Measurements from ENCODE around the gene LSM8. TPM values are rescaled to one million over a fixed set of nuclear protein-coding genes. Genes with fewer than 3 reads are reported as not detected.
"Not testable (repeated sequence)": the region's sequence is repeated elsewhere in the genome, so short reads cannot be mapped to it uniquely, and the experiment has no call there.

Gene LSM8
- total RNA-seq, 1 experiment from 2014 or later = 48.2 TPM

DNA sequence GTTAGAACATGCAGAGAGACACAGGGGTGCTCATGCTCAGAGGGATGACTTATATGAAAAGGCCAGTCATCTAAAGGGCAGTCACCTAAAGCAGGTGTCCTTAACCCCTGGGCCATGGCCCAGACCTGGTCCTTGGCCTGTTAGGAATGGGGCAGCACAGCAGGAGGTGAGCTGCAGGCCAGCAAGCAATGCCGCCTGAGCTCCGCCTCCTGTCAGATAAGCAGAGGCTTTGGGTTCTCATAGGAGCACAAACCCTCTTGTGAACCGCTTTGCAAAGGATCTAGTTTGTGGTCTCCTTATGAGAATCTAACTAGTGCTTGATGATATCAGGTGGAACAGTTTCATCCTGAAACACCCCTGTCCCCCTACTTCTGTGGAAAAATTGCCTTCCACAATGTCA, 55.0 kb downstream of the LSM8 start:
- CTCF ChIA-PET = no interaction called here
- DNase-seq (ENCODE audit: low spot score) = peak; percentile 65
- POLR2A ChIA-PET = no interaction called here
- TF ChIP-seq GTF2I (CRISPR knock-in tag; conservative IDR thresholded peaks at IDR 0.05) (no peak), JUN (CRISPR knock-in tag; IDR thresholded peaks at IDR 0.05) (no peak), CBFB (CRISPR knock-in tag; IDR thresholded peaks at IDR 0.05; ENCODE audit: low read depth) (no peak), SOX15 (CRISPR knock-in tag; IDR thresholded peaks at IDR 0.05) (no peak), HMGA2 (CRISPR knock-in tag; IDR thresholded peaks at IDR 0.05) (no peak), NFYB (CRISPR knock-in tag; conservative IDR thresholded peaks at IDR 0.05; ENCODE audit: low read depth) (no peak), CREM (CRISPR knock-in tag; IDR thresholded peaks at IDR 0.05) (no peak)
- TF ChIP-seq, protein P1, sequence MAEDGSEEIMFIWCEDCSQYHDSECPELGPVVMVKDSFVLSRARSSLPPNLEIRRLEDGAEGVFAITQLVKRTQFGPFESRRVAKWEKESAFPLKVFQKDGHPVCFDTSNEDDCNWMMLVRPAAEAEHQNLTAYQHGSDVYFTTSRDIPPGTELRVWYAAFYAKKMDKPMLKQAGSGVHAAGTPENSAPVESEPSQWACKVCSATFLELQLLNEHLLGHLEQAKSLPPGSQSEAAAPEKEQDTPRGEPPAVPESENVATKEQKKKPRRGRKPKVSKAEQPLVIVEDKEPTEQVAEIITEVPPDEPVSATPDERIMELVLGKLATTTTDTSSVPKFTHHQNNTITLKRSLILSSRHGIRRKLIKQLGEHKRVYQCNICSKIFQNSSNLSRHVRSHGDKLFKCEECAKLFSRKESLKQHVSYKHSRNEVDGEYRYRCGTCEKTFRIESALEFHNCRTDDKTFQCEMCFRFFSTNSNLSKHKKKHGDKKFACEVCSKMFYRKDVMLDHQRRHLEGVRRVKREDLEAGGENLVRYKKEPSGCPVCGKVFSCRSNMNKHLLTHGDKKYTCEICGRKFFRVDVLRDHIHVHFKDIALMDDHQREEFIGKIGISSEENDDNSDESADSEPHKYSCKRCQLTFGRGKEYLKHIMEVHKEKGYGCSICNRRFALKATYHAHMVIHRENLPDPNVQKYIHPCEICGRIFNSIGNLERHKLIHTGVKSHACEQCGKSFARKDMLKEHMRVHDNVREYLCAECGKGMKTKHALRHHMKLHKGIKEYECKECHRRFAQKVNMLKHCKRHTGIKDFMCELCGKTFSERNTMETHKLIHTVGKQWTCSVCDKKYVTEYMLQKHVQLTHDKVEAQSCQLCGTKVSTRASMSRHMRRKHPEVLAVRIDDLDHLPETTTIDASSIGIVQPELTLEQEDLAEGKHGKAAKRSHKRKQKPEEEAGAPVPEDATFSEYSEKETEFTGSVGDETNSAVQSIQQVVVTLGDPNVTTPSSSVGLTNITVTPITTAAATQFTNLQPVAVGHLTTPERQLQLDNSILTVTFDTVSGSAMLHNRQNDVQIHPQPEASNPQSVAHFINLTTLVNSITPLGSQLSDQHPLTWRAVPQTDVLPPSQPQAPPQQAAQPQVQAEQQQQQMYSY (CRISPR knock-in tag; IDR thresholded peaks at IDR 0.05) = no peak
- TF ChIP-seq, protein P2, sequence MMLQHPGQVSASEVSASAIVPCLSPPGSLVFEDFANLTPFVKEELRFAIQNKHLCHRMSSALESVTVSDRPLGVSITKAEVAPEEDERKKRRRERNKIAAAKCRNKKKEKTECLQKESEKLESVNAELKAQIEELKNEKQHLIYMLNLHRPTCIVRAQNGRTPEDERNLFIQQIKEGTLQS (CRISPR knock-in tag; conservative IDR thresholded peaks at IDR 0.05) = no peak
- TF ChIP-seq, protein P3, sequence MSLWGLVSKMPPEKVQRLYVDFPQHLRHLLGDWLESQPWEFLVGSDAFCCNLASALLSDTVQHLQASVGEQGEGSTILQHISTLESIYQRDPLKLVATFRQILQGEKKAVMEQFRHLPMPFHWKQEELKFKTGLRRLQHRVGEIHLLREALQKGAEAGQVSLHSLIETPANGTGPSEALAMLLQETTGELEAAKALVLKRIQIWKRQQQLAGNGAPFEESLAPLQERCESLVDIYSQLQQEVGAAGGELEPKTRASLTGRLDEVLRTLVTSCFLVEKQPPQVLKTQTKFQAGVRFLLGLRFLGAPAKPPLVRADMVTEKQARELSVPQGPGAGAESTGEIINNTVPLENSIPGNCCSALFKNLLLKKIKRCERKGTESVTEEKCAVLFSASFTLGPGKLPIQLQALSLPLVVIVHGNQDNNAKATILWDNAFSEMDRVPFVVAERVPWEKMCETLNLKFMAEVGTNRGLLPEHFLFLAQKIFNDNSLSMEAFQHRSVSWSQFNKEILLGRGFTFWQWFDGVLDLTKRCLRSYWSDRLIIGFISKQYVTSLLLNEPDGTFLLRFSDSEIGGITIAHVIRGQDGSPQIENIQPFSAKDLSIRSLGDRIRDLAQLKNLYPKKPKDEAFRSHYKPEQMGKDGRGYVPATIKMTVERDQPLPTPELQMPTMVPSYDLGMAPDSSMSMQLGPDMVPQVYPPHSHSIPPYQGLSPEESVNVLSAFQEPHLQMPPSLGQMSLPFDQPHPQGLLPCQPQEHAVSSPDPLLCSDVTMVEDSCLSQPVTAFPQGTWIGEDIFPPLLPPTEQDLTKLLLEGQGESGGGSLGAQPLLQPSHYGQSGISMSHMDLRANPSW (CRISPR knock-in tag; conservative IDR thresholded peaks at IDR 0.05; ENCODE audit: low read depth) = no peak
- TF ChIP-seq, protein P4, sequence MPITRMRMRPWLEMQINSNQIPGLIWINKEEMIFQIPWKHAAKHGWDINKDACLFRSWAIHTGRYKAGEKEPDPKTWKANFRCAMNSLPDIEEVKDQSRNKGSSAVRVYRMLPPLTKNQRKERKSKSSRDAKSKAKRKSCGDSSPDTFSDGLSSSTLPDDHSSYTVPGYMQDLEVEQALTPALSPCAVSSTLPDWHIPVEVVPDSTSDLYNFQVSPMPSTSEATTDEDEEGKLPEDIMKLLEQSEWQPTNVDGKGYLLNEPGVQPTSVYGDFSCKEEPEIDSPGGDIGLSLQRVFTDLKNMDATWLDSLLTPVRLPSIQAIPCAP (CRISPR knock-in tag; IDR thresholded peaks at IDR 0.05) = no peak
- peak; percentile 92 for ATAC-seq
- no peak overlapping the region for H3K4me3 Mint-ChIP-seq
- H3K27ac Mint-ChIP-seq = no peak overlapping the region
- no peaks in the 10 kb centered on the region for H3K27me3 Mint-ChIP-seq (ENCODE audit: low read depth)
- H3K36me3 Mint-ChIP-seq = no peaks in the 10 kb centered on the region
- H3K4me1 Mint-ChIP-seq = no peaks in the 10 kb centered on the region
- no peaks in the 10 kb centered on the region for H3K9me3 Mint-ChIP-seq

DNA sequence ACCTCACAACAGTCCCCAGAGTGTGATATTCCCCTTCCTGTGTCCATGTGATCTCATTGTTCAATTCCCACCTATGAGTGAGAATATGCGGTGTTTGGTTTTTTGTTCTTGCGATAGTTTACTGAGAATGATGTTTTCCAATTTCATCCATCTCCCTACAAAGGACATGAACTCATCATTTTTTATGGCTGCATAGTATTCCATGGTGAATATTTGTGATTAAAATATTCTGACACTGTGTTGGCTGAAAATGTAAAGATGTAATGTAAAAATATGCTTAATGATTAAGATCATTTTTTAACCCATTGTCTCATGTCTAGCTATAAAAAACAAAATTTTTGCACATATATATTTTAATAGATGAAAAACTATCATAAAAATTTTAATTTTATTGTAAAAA, 56.4 kb downstream of the LSM8 start:
- ATAC-seq; H3K27ac Mint-ChIP-seq; DNase-seq (ENCODE audit: low spot score); H3K36me3 Mint-ChIP-seq; H3K4me3 Mint-ChIP-seq; H3K4me1 Mint-ChIP-seq; CTCF ChIA-PET; H3K27me3 Mint-ChIP-seq (ENCODE audit: low read depth); H3K9me3 Mint-ChIP-seq: not testable (repeated sequence)
- POLR2A ChIA-PET = interaction anchor here (0.7 kb wide), 1 partner anchor 40 kb away, joined by 9 read pairs; no protein-coding TSS in a partner anchor

Other genes with a start within 250 kb of the LSM8 start
- gene ANKRD7, start 40.5 kb downstream of the LSM8 start, total RNA-seq (2021) = 1.7 to 3.5 TPM (median 1.9 TPM) in 3 replicates